ENCODE results near the gene HSPB2. TPM values are rescaled to one million over a fixed set of nuclear protein-coding genes. Genes with fewer than 3 reads are reported as not detected.

Gene HSPB2
- total RNA-seq, 1 donor from 2014 or later: 16.7 TPM

GRCh38 chr11:111946499-111946898, 34.0 kb downstream of the HSPB2 start:
- peak overlapping the region in 1 of 3 donors; percentile 1 for H3K9ac ChIP-seq (ENCODE audit: low read depth in 1 of 3, low read length in 3 of 3)
- H3K36me3 ChIP-seq (ENCODE audit: control insufficient read depth in 3 of 3, insufficient read depth in 3 of 3, low read length in 3 of 3): no peaks in the 10 kb centered on the region
- no peak overlapping the region for H3K27ac ChIP-seq (ENCODE audit: low read depth, low read length)
- H3K4me1 ChIP-seq (ENCODE audit: control insufficient read depth in 3 of 3, insufficient read depth in 3 of 3, low read length in 3 of 3): peaks cover 8 to 16% (median 11%) of the 10 kb centered on the region in 3 donors
- H3K4me3 ChIP-seq (ENCODE audit: low read length in 3 of 3): no peak overlapping the region
- no peaks in the 10 kb centered on the region for H3K27me3 ChIP-seq (ENCODE audit: control insufficient read depth in 3 of 3, insufficient read depth in 3 of 3, low read length in 3 of 3)
- no peaks in the 10 kb centered on the region for H3K9me3 ChIP-seq (ENCODE audit: control insufficient read depth in 3 of 3, low read length in 3 of 3)

- peaks cover 5 to 10% (median 7%) of the 10 kb centered on the region in 3 donors for H3K4me1 ChIP-seq (ENCODE audit: control insufficient read depth in 3 of 3, insufficient read depth in 3 of 3, low read length in 3 of 3)
- no peaks in the 10 kb centered on the region for H3K27me3 ChIP-seq (ENCODE audit: control insufficient read depth in 3 of 3, insufficient read depth in 3 of 3, low read length in 3 of 3)
- no peak overlapping the region for H3K9ac ChIP-seq (ENCODE audit: low read depth in 1 of 3, low read length in 3 of 3)
- no peaks in the 10 kb centered on the region for H3K9me3 ChIP-seq (ENCODE audit: control insufficient read depth in 3 of 3, low read length in 3 of 3)
- H3K4me3 ChIP-seq (ENCODE audit: low read length in 3 of 3): no peak overlapping the region
- no peaks in the 10 kb centered on the region for H3K36me3 ChIP-seq (ENCODE audit: control insufficient read depth in 3 of 3, insufficient read depth in 3 of 3, low read length in 3 of 3)
- H3K27ac ChIP-seq (ENCODE audit: low read depth, low read length): no peak overlapping the region
Measured at GRCh38 chr11:111947143-111947542, 34.6 kb downstream of the HSPB2 start.

DNA sequence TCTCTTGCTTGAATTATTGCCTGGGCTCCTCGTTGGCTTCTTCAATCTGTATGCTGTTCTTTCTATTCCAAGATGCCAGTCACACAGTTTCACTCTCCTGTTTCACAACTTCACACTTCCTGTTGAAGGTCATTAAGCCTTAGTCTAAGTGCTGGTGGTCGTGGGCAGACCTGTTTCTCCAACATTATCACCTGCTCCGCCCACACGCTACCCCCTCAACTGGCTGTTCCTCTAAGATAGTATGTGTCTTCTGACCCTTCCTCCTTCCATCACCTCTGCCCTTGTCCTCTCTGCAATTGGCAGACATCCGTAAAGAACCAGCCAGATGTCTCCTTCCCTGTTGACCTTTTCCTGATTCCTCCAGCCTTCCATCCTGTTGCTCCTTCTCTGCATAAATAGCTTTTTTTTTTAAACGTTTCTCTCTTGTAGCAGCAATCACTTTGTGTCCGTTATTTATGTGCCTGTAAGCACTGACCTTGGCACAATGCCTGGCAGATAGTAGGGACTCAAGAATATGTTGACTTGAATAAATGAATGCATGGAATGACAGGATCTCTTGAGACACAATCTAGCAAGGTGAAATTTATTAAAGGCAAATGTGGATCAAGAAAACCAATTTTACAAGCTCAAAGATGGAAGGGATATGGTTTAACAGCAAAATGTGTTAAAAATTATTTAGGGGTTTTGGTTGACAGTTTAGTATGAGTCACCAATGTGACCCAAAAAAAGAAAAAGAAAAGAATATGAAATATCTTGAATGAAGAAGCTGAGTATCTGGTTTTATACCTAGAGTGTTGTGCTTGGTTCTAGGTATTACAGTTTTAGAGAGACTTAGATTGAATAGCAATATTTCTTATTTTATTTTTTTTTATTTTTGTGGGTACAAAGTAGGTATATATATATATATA, 37.2 kb downstream of the HSPB2 start:
- peaks cover 0 to 3% (median 2%) of the 10 kb centered on the region in 3 donors for H3K4me1 ChIP-seq (ENCODE audit: control insufficient read depth in 3 of 3, insufficient read depth in 3 of 3, low read length in 3 of 3)
- H3K27ac ChIP-seq (ENCODE audit: low read depth, low read length): no peak overlapping the region
- no peak overlapping the region for H3K4me3 ChIP-seq (ENCODE audit: low read length in 3 of 3)
- no peaks in the 10 kb centered on the region for H3K27me3 ChIP-seq (ENCODE audit: control insufficient read depth in 3 of 3, insufficient read depth in 3 of 3, low read length in 3 of 3)
- H3K36me3 ChIP-seq (ENCODE audit: control insufficient read depth in 3 of 3, insufficient read depth in 3 of 3, low read length in 3 of 3): no peaks in the 10 kb centered on the region
- no peak overlapping the region for H3K9ac ChIP-seq (ENCODE audit: low read depth in 1 of 3, low read length in 3 of 3)
- no peaks in the 10 kb centered on the region for H3K9me3 ChIP-seq (ENCODE audit: control insufficient read depth in 3 of 3, low read length in 3 of 3)

DNA sequence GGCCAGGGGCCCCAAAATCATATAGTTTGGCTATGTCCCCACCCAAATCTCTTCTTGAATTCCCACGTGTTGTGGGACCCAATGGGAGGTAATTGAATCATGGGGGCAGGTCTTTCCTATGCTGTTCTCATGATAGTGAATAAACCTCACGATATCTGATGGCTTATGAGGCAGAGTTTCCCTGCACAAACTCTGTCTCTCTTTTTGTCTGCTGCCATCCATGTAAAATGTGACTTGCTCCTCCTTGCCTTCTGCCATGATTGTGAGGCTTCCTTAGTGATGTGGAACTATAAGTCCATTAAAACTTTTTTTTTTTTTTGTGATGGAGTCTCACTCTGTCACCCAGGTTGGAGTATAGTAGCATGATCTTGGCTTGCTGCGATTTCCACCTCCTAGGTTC, 39.0 kb downstream of the HSPB2 start:
- H3K27me3 ChIP-seq (ENCODE audit: control insufficient read depth in 3 of 3, insufficient read depth in 3 of 3, low read length in 3 of 3): no peaks in the 10 kb centered on the region
- no peak overlapping the region for H3K4me3 ChIP-seq (ENCODE audit: low read length in 3 of 3)
- no peak overlapping the region for H3K27ac ChIP-seq (ENCODE audit: low read depth, low read length)
- H3K9me3 ChIP-seq (ENCODE audit: control insufficient read depth in 3 of 3, low read length in 3 of 3): no peaks in the 10 kb centered on the region
- H3K36me3 ChIP-seq (ENCODE audit: control insufficient read depth in 3 of 3, insufficient read depth in 3 of 3, low read length in 3 of 3): no peaks in the 10 kb centered on the region
- peaks cover 0 to 3% (median 2%) of the 10 kb centered on the region in 3 donors for H3K4me1 ChIP-seq (ENCODE audit: control insufficient read depth in 3 of 3, insufficient read depth in 3 of 3, low read length in 3 of 3)
- H3K9ac ChIP-seq (ENCODE audit: low read depth in 1 of 3, low read length in 3 of 3): no peak overlapping the region

GRCh38 chr11:111954154-111954553, 41.6 kb downstream of the HSPB2 start:
- Histone ChIP-seq H3K9me3 (ENCODE audit: control insufficient read depth in 3 of 3, low read length in 3 of 3) (no peaks in the 10 kb centered on the region), H3K36me3 (ENCODE audit: control insufficient read depth in 3 of 3, insufficient read depth in 3 of 3, low read length in 3 of 3) (no peaks in the 10 kb centered on the region), H3K4me3 (ENCODE audit: low read length in 3 of 3) (no peak overlapping the region), H3K9ac (ENCODE audit: low read depth in 1 of 3, low read length in 3 of 3) (no peak overlapping the region), H3K27me3 (ENCODE audit: control insufficient read depth in 3 of 3, insufficient read depth in 3 of 3, low read length in 3 of 3) (no peaks in the 10 kb centered on the region), H3K4me1 (ENCODE audit: control insufficient read depth in 3 of 3, insufficient read depth in 3 of 3, low read length in 3 of 3) (peaks cover 12 to 21% (median 16%) of the 10 kb centered on the region in 3 donors), H3K27ac (ENCODE audit: low read depth, low read length) (no peak overlapping the region)

DNA sequence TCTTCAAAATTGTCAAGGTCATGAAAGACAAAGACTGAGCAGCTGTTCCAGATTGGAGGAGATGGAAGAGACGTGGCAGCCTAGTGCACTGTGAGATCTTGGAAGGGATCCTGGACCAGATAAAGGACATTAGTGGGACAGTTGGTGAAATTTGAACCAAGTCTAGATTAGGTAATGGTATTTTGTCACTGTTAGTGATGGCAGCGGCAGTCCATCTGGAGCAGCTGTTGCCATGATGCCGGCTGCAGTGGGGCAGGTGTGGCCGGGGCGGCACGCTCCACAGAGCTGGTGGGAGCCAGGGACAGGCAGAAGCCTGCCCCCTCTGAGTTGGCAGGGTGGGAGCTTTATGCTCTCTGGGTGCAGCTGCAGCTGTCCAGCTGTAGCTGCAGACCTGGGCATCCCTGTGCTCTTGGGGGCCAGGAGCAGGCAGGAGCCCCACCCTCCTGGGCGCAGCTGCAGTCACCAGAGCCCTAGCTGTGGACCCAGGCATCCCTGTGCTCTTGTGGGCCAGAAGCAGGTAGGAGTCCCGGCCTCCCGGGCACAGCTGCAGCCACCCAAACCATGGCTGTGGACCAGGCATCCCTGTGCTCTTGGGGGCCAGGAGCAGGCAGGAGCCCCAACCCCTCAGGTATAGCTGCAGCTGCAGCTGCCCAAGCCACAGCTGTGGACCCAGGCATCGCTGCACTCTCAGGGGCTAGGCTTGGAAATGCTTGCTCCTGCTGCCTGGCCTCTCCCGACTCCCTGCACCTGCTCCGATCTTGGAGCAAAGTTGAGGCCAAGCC, 45.3 kb downstream of the HSPB2 start:
- peak overlapping the region in 1 of 3 donors; percentile 33 for H3K9ac ChIP-seq (ENCODE audit: low read depth in 1 of 3, low read length in 3 of 3)
- peak overlapping the region; percentile 75 for H3K27ac ChIP-seq (ENCODE audit: low read depth, low read length)
- no peaks in the 10 kb centered on the region for H3K27me3 ChIP-seq (ENCODE audit: control insufficient read depth in 3 of 3, insufficient read depth in 3 of 3, low read length in 3 of 3)
- H3K4me3 ChIP-seq (ENCODE audit: low read length in 3 of 3): peak overlapping the region in 1 of 3 donors; percentile 20
- H3K36me3 ChIP-seq (ENCODE audit: control insufficient read depth in 3 of 3, insufficient read depth in 3 of 3, low read length in 3 of 3): no peaks in the 10 kb centered on the region
- H3K4me1 ChIP-seq (ENCODE audit: control insufficient read depth in 3 of 3, insufficient read depth in 3 of 3, low read length in 3 of 3): peaks cover 12 to 25% (median 21%) of the 10 kb centered on the region in 3 donors
- H3K9me3 ChIP-seq (ENCODE audit: control insufficient read depth in 3 of 3, low read length in 3 of 3): no peaks in the 10 kb centered on the region

GRCh38 chr11:111960916-111961315, 48.4 kb downstream of the HSPB2 start:
- peaks cover 0 to 7% (median 0%) of the 10 kb centered on the region in 3 donors for H3K36me3 ChIP-seq (ENCODE audit: control insufficient read depth in 3 of 3, insufficient read depth in 3 of 3, low read length in 3 of 3)
- no peak overlapping the region for H3K27ac ChIP-seq (ENCODE audit: low read depth, low read length)
- H3K9me3 ChIP-seq (ENCODE audit: control insufficient read depth in 3 of 3, low read length in 3 of 3): no peaks in the 10 kb centered on the region
- H3K4me1 ChIP-seq (ENCODE audit: control insufficient read depth in 3 of 3, insufficient read depth in 3 of 3, low read length in 3 of 3): peaks cover 12 to 25% (median 21%) of the 10 kb centered on the region in 3 donors
- H3K27me3 ChIP-seq (ENCODE audit: control insufficient read depth in 3 of 3, insufficient read depth in 3 of 3, low read length in 3 of 3): no peaks in the 10 kb centered on the region
- H3K9ac ChIP-seq (ENCODE audit: low read depth in 1 of 3, low read length in 3 of 3): peak overlapping the region in 1 of 3 donors; percentile 16
- no peak overlapping the region for H3K4me3 ChIP-seq (ENCODE audit: low read length in 3 of 3)

GRCh38 chr11:111961389-111962300, 49.1 kb downstream of the HSPB2 start:
- H3K27ac ChIP-seq (ENCODE audit: low read depth, low read length): no peak overlapping the region
- H3K27me3 ChIP-seq (ENCODE audit: control insufficient read depth in 3 of 3, insufficient read depth in 3 of 3, low read length in 3 of 3): no peaks in the 10 kb centered on the region
- no peak overlapping the region for H3K4me3 ChIP-seq (ENCODE audit: low read length in 3 of 3)
- H3K9me3 ChIP-seq (ENCODE audit: control insufficient read depth in 3 of 3, low read length in 3 of 3): no peaks in the 10 kb centered on the region
- no peak overlapping the region for H3K9ac ChIP-seq (ENCODE audit: low read depth in 1 of 3, low read length in 3 of 3)
- H3K36me3 ChIP-seq (ENCODE audit: control insufficient read depth in 3 of 3, insufficient read depth in 3 of 3, low read length in 3 of 3): peaks cover 0 to 7% (median 0%) of the 10 kb centered on the region in 3 donors
- peaks cover 12 to 25% (median 21%) of the 10 kb centered on the region in 3 donors for H3K4me1 ChIP-seq (ENCODE audit: control insufficient read depth in 3 of 3, insufficient read depth in 3 of 3, low read length in 3 of 3)
